AG09309 (cell line): Measurements from ENCODE around the gene MLIP.
"Not testable (repeated sequence)": the region's sequence is repeated elsewhere in the genome, so short reads cannot be mapped to it uniquely, and the experiment has no call there.

Source experiments
- DNase-seq: peaks from one replicate; pipeline ENCODE4 v3.0.0-alpha.2; 2010; ENCODE audit warnings: low read depth
- H3K4me3 ChIP-seq: 2 replicates; pipeline ENCODE4 v1.5.1; 2011; ENCODE audit warnings: mild to moderate bottlenecking, low read depth, low read length, moderate library complexity; ENCODE audit not compliant: control insufficient read depth
- TF ChIP-seq, protein P1 (sequence below): IDR thresholded peaks from 2 replicates; pipeline ENCODE4 v1.5.1; 2011; ENCODE audit warnings: mild to moderate bottlenecking, low read depth, low read length, inconsistent platforms; ENCODE audit not compliant: insufficient read depth, control insufficient read depth; ENCODE audit errors: missing control alignments

MLIP gene

GRCh38 chr6:54073487-54073886 lies 37.8 kb upstream of the MLIP start:
- TF ChIP-seq, protein P1, sequence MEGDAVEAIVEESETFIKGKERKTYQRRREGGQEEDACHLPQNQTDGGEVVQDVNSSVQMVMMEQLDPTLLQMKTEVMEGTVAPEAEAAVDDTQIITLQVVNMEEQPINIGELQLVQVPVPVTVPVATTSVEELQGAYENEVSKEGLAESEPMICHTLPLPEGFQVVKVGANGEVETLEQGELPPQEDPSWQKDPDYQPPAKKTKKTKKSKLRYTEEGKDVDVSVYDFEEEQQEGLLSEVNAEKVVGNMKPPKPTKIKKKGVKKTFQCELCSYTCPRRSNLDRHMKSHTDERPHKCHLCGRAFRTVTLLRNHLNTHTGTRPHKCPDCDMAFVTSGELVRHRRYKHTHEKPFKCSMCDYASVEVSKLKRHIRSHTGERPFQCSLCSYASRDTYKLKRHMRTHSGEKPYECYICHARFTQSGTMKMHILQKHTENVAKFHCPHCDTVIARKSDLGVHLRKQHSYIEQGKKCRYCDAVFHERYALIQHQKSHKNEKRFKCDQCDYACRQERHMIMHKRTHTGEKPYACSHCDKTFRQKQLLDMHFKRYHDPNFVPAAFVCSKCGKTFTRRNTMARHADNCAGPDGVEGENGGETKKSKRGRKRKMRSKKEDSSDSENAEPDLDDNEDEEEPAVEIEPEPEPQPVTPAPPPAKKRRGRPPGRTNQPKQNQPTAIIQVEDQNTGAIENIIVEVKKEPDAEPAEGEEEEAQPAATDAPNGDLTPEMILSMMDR = no peak
- no peak for DNase-seq
- H3K4me3 ChIP-seq = no peak overlapping the region

DNA sequence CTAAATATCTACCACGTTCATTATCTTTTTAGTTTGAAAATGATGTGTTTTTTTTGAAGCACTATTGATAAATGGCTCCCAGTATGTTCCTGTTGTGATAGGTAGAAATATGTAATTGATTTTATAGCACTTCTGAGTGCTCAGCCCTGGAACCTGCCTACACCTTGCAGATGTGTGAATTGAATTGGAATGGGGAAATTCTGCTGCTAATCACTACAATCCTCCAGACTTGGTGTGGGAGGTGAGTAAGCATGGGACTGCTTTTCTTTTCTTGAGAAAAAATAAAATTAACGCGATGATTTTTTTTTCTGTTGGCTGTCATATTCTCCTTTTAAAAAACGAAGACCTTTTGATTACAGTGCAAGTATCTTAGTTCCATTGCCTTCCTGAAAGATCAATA lies 37.1 kb upstream of the MLIP start:
- DNase-seq = no peak
- no peak overlapping the region for H3K4me3 ChIP-seq
- TF ChIP-seq, protein P1 = no peak

DNA sequence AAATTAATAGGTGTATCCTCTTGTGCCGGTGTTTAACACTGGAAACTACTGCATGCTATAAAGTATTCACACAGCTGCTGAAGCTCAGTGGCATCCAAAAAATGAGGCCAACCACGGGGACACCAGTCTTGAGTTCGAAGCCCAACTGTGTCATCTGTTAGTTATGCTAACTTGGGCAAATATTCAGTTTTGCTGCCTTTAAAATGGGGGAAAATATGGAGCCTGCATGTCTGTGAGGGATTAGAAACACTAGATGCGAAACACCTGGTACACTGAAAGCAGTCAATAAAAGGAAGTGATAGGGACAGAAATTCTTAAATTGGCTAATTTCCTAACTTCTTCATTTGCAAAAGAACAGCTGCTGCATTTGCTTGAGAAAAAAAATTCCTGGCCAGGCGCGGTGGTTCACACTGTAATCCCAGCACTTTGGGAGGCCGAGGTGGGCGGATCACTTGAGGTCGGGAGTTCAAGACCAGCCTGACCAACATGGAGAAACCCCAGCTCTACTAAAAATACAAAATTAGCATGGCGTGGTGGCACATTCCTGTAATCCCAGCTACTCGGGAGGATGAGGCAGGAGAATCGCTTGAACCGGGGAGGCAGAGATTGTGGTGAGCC lies 36.6 kb upstream of the MLIP start:
- no peak for DNase-seq
- H3K4me3 ChIP-seq = no peak overlapping the region
- TF ChIP-seq, protein P1 = no peak

- no peak for DNase-seq
- TF ChIP-seq, protein P1 = no peak
- no peak overlapping the region for H3K4me3 ChIP-seq
Measured at GRCh38 chr6:54076159-54076789, 35.0 kb upstream of the MLIP start.

GRCh38 chr6:54081499-54081898 lies 29.7 kb upstream of the MLIP start:
- not testable (repeated sequence) for DNase-seq, H3K4me3 ChIP-seq

DNA sequence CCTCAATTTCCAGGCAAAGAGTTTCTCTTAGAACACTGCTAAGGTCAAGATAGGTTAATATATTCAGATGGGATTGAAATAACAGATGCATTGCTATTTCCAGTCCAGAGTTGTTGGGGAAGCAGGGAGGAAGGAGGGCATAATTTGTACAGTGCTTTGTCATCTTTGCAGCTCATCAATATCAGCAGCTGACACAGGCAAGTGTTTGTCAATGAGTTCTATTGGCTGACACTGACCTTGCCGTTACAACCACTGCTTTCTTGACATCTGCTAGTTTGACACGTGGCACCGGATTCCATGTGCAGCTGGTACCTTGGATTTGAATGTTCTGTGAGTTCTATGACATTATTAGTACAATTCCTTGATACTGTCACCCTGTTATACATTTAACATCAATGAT lies 28.0 kb upstream of the MLIP start:
- TF ChIP-seq, protein P1 = no peak
- DNase-seq = no peak
- H3K4me3 ChIP-seq = no peak overlapping the region

- TF ChIP-seq, protein P1 = no peak
- no peak overlapping the region for H3K4me3 ChIP-seq
- no peak for DNase-seq
Measured at GRCh38 chr6:54084231-54084630, 27.0 kb upstream of the MLIP start.
